ENCODE measurements around the gene MRC1. TPM values are rescaled to one million over a fixed set of nuclear protein-coding genes. Genes with fewer than 3 reads are reported as not detected.

The MRC1 gene
- total and polyA plus RNA-seq, 5 donors from 2014 or later = 0.24 to 1.8 (median 0.64) TPM

DNA sequence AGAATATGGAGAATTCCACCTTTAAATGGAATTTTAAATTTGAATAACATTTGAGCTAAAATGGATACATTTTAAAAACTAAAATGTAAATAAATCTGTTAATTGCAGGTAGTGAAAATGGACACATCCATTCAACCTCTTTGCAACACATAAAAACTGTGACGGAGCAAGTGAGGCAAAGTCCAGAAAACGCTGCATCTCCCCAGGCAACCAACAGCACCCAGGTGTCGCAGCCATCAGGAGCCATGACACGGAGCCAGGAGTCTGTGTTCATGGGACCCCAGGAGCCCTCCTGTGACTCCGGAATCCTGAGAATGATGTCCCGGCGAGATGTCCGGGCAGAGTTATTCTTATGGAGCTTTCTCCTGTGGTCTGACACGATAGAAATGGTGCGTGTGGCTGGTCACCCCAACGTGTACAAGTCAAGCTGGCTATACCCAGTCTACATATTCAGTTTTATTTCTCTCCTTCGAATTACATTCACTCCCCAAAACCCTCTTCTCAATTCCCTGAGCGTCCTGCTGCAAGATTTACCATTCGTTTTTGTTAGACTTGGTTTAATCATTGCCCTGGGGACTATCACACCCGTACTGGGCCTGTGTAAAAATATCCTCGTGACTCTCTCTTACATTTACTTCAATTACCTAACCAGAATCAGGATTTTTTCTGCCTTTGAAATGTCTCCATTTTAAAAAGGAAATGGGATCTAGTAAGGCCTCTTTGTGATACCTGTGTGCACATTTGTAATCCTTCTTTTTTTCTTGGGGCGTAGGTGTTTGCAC is 13.1 kb upstream of the MRC1 start:
- Histone ChIP-seq H3K4me1 (ENCODE audit: control insufficient read depth, insufficient read depth, low read length, poor library complexity, severe bottlenecking) (no peaks in the 10 kb centered on the region), H3K27ac (ENCODE audit: insufficient read depth, low read length, poor library complexity, severe bottlenecking) (no peak overlapping the region), H3K4me3 (ENCODE audit: low read depth, low read length) (no peak overlapping the region), H3K27me3 (ENCODE audit: control insufficient read depth, insufficient read depth, low read length) (no peaks in the 10 kb centered on the region), H3K36me3 (ENCODE audit: control insufficient read depth, insufficient read depth, low read length) (no peaks in the 10 kb centered on the region), H3K9me3 (ENCODE audit: control insufficient read depth in 2 of 2, low read length in 2 of 2) (no peaks in the 10 kb centered on the region)
- Mint-ChIP-seq H3K9me3 (no peaks in the 10 kb centered on the region), H3K4me3 (no peak overlapping the region), H3K4me1 (peaks cover 4 to 9% (median 8%) of the 10 kb centered on the region in 4 donors), H3K36me3 (peaks cover 3% of the 10 kb centered on the region), H3K27me3 (no peaks in the 10 kb centered on the region), H3K27ac (no peak overlapping the region)
- DNase-seq (no peak), ATAC-seq (ENCODE audit: low read depth in 2 of 2) (no peak)

DNA sequence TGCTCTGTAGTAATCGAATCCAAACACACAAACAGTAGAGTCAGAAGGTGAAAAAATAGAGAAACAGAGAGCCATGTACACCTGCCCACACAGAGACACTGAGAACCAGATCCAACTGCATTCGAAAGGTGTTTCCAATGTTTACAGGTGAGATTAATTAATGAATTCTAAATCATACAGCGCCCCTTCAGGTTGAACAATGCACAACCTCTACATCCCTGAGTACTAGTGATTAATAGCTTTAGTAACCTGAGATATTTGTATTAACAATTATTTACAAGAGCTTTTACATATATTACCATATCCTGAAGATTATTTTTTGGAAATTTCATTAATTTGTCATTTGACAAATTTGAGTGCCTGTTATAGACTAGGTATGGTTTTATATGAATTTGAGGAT is 7.6 kb upstream of the MRC1 start:
- DNase-seq (no peak), ATAC-seq (ENCODE audit: low read depth in 2 of 2) (no peak)
- Mint-ChIP-seq H3K36me3 (no peaks in the 10 kb centered on the region), H3K9me3 (peaks cover 0 to 3% (median 0%) of the 10 kb centered on the region in 7 donors), H3K27ac (no peak overlapping the region), H3K4me1 (peaks cover 0 to 8% (median 4%) of the 10 kb centered on the region in 4 donors), H3K4me3 (peak overlapping the region in 3 of 4 donors; percentile 26 to 77 (median 59)), H3K27me3 (peaks cover 6% of the 10 kb centered on the region)
- no peaks in the 10 kb centered on the region for H3K9me3 ChIP-seq (ENCODE audit: control insufficient read depth in 2 of 2, low read length in 2 of 2)
- H3K4me3 ChIP-seq (ENCODE audit: low read depth, low read length) = no peak overlapping the region
- no peak overlapping the region for H3K27ac ChIP-seq (ENCODE audit: insufficient read depth, low read length, poor library complexity, severe bottlenecking)
- H3K27me3 ChIP-seq (ENCODE audit: control insufficient read depth, insufficient read depth, low read length) = no peaks in the 10 kb centered on the region
- no peaks in the 10 kb centered on the region for H3K4me1 ChIP-seq (ENCODE audit: control insufficient read depth, insufficient read depth, low read length, poor library complexity, severe bottlenecking)
- no peaks in the 10 kb centered on the region for H3K36me3 ChIP-seq (ENCODE audit: control insufficient read depth, insufficient read depth, low read length)

DNA sequence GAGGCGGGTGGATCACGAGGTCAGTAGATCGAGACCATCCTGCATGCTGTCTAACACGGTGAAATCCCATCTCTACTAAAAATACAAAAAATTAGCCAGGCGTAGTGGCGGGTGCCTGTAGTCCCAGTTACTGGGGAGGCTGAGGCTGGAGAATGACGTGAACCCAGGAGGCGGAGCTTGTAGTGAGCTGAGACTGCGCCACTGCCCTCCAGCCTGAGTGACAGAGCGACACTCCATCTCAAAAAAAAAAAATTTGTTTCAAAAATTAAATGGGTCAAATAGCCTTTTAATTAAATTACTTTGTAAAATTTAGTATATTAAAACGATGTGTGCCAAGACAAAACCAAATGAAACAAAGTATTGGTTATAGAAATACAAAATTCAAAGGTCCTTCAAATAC is 6.8 kb upstream of the MRC1 start:
- Histone ChIP-seq H3K27me3 (ENCODE audit: control insufficient read depth, insufficient read depth, low read length) (no peaks in the 10 kb centered on the region), H3K9me3 (ENCODE audit: control insufficient read depth in 2 of 2, low read length in 2 of 2) (no peaks in the 10 kb centered on the region), H3K36me3 (ENCODE audit: control insufficient read depth, insufficient read depth, low read length) (no peaks in the 10 kb centered on the region), H3K27ac (ENCODE audit: insufficient read depth, low read length, poor library complexity, severe bottlenecking) (no peak overlapping the region), H3K4me1 (ENCODE audit: control insufficient read depth, insufficient read depth, low read length, poor library complexity, severe bottlenecking) (no peaks in the 10 kb centered on the region), H3K4me3 (ENCODE audit: low read depth, low read length) (no peak overlapping the region)
- no peak for ATAC-seq (ENCODE audit: low read depth in 2 of 2)
- peaks cover 6% of the 10 kb centered on the region for H3K27me3 Mint-ChIP-seq
- H3K36me3 Mint-ChIP-seq = no peaks in the 10 kb centered on the region
- H3K4me1 Mint-ChIP-seq = peaks cover 0 to 10% (median 4%) of the 10 kb centered on the region in 4 donors
- no peak for DNase-seq
- peaks cover 0 to 3% (median 0%) of the 10 kb centered on the region in 7 donors for H3K9me3 Mint-ChIP-seq
- H3K27ac Mint-ChIP-seq = no peak overlapping the region
- H3K4me3 Mint-ChIP-seq = peak overlapping the region in 1 of 4 donors; percentile 51

DNA sequence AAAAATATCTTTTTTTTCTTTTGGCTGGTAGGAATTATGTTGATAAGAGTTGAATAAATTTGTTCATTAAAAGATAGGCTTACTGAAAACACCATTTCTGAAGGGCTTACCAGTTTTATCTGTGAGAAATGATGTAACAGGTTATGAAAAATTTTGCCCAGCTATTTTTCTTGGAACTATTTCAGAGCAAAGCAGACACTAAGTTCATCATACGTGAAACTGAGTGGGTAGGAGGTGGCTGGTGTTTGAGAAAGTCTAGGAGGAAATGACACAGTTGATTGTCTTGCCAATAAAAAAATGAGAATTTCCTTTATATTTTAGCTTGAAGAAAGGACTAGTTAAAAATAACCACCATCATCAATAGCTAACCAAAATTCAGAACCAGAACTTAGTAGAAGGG is 6.2 kb upstream of the MRC1 start:
- Histone ChIP-seq H3K4me3 (ENCODE audit: low read depth, low read length) (no peak overlapping the region), H3K36me3 (ENCODE audit: control insufficient read depth, insufficient read depth, low read length) (no peaks in the 10 kb centered on the region), H3K27me3 (ENCODE audit: control insufficient read depth, insufficient read depth, low read length) (no peaks in the 10 kb centered on the region), H3K4me1 (ENCODE audit: control insufficient read depth, insufficient read depth, low read length, poor library complexity, severe bottlenecking) (no peaks in the 10 kb centered on the region), H3K27ac (ENCODE audit: insufficient read depth, low read length, poor library complexity, severe bottlenecking) (no peak overlapping the region), H3K9me3 (ENCODE audit: control insufficient read depth in 2 of 2, low read length in 2 of 2) (no peaks in the 10 kb centered on the region)
- DNase-seq (peak in 1 of 3 donors; percentile 26), ATAC-seq (ENCODE audit: low read depth in 2 of 2) (no peak)
- peaks cover 10% of the 10 kb centered on the region for H3K27me3 Mint-ChIP-seq
- no peak overlapping the region for H3K4me3 Mint-ChIP-seq
- H3K4me1 Mint-ChIP-seq = peaks cover 0 to 10% (median 4%) of the 10 kb centered on the region in 4 donors
- no peak overlapping the region for H3K27ac Mint-ChIP-seq
- no peaks in the 10 kb centered on the region for H3K36me3 Mint-ChIP-seq
- H3K9me3 Mint-ChIP-seq = peaks cover 0 to 3% (median 0%) of the 10 kb centered on the region in 7 donors

DNA sequence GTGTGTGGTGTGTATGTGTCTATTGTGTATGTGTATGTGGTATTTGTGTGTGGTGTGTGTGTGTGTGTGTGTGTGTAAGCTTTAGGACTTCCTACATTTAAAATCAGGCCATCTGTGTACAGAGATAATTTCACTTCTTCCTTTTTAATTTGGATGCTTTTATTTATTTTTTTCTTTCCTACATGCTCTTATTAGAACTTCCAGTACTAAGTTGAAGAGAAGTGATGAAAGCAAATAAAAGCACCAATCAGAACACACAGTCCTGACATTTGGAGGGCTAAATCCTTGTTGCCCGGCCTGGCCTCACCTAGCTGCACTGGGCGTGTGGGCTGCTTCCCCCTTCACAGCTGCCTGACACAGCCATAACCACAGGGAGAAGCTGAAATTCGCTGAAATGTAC is 3.8 kb upstream of the MRC1 start:
- peaks cover 1% of the 10 kb centered on the region for H3K27me3 ChIP-seq (ENCODE audit: control insufficient read depth, insufficient read depth, low read length)
- H3K27me3 Mint-ChIP-seq = peaks cover 24% of the 10 kb centered on the region
- H3K4me3 ChIP-seq (ENCODE audit: low read depth, low read length) = no peak overlapping the region
- H3K27ac Mint-ChIP-seq = no peak overlapping the region
- H3K36me3 ChIP-seq (ENCODE audit: control insufficient read depth, insufficient read depth, low read length) = no peaks in the 10 kb centered on the region
- no peak overlapping the region for H3K4me3 Mint-ChIP-seq
- peaks cover 6 to 32% (median 9%) of the 10 kb centered on the region in 4 donors for H3K4me1 Mint-ChIP-seq
- H3K27ac ChIP-seq (ENCODE audit: insufficient read depth, low read length, poor library complexity, severe bottlenecking) = no peak overlapping the region
- H3K36me3 Mint-ChIP-seq = no peaks in the 10 kb centered on the region
- no peaks in the 10 kb centered on the region for H3K9me3 ChIP-seq (ENCODE audit: control insufficient read depth in 2 of 2, low read length in 2 of 2)
- ATAC-seq (ENCODE audit: low read depth in 2 of 2) (no peak), DNase-seq (no peak)
- H3K4me1 ChIP-seq (ENCODE audit: control insufficient read depth, insufficient read depth, low read length, poor library complexity, severe bottlenecking) = peaks cover 2% of the 10 kb centered on the region
- H3K9me3 Mint-ChIP-seq = peaks cover 0 to 3% (median 0%) of the 10 kb centered on the region in 7 donors

DNA sequence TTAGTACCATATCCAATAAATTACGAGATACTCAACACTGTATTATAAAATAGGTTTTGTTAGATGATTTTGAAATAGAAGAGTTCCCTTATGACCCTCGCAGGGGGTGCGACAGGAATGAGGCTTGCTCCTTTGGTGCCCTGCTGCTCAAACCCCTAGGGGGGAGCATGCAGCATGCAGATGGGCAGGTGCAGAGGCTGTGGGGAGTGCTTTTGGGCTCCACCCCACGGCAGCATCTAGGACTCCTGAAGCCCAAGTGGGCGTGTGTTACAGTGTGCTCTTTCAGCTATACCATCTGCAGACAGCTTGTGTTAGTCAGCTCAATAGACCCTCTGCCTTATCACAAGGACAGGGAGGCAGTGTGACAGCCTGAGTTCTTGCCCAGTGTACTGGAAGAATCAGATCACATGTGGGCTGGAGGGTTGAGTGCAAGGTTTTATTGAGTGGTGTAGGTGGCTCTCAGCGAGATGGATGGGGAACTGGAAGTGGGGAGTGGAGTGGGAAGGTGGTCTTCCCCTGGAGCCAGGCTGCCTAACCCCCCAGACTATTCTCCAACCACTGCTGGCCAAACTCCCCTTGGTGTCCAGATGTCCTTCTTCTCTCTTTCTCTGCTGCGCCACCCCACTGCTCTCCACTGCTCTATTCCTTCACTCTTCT is 3.1 kb upstream of the MRC1 start:
- ATAC-seq (ENCODE audit: low read depth in 2 of 2) (peak; percentile 67 to 68), DNase-seq (peak in 2 of 3 donors; percentile 3 to 18)
- Mint-ChIP-seq H3K4me3 (no peak overlapping the region), H3K27ac (no peak overlapping the region), H3K27me3 (peaks cover 29% of the 10 kb centered on the region), H3K36me3 (no peaks in the 10 kb centered on the region), H3K9me3 (peaks cover 0 to 3% (median 0%) of the 10 kb centered on the region in 7 donors), H3K4me1 (peaks cover 6 to 34% (median 8%) of the 10 kb centered on the region in 4 donors)
- Histone ChIP-seq H3K36me3 (ENCODE audit: control insufficient read depth, insufficient read depth, low read length) (no peaks in the 10 kb centered on the region), H3K4me1 (ENCODE audit: control insufficient read depth, insufficient read depth, low read length, poor library complexity, severe bottlenecking) (peaks cover 4% of the 10 kb centered on the region), H3K4me3 (ENCODE audit: low read depth, low read length) (no peak overlapping the region), H3K27ac (ENCODE audit: insufficient read depth, low read length, poor library complexity, severe bottlenecking) (no peak overlapping the region), H3K27me3 (ENCODE audit: control insufficient read depth, insufficient read depth, low read length) (peaks cover 4% of the 10 kb centered on the region), H3K9me3 (ENCODE audit: control insufficient read depth in 2 of 2, low read length in 2 of 2) (no peaks in the 10 kb centered on the region)

DNA sequence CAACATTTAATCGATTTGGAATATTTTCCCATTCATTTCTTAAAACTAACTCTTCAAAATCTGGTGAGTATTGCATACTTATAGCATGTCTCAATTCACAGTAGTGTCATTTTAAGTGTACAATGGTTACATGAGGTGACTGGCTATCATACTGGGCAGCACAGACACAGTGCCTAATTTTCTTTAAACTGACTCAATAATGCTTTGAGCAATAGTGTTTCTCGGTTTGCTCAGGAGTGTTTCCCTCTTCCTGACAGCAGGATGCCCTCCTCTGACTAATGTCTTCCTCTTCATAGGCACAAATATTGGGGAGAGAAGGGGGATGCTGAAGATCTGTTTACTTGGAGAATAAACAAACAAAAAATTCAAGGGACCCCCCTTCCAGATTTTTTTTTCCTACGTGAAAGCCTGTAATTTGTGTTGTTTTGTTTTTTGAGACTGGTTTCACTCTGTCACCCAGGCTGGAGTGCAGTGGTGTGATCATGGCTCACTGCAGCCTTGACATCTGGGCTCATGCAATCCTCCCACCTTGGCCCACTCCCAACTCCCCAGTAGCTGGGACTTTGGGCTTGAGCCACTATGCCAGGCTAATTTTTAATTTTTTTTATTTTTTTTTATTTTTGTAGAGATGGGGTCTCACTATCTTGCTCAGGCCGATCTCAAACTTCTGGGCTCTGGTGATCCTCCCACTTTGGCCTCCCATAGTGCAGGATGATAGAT is 2.2 kb downstream of the MRC1 start:
- Mint-ChIP-seq H3K27ac (no peak overlapping the region), H3K4me1 (peaks cover 3 to 28% (median 8%) of the 10 kb centered on the region in 4 donors), H3K9me3 (no peaks in the 10 kb centered on the region), H3K36me3 (no peaks in the 10 kb centered on the region), H3K4me3 (no peak overlapping the region), H3K27me3 (peaks cover 29% of the 10 kb centered on the region)
- no peaks in the 10 kb centered on the region for H3K36me3 ChIP-seq (ENCODE audit: control insufficient read depth, insufficient read depth, low read length)
- peaks cover 12% of the 10 kb centered on the region for H3K27me3 ChIP-seq (ENCODE audit: control insufficient read depth, insufficient read depth, low read length)
- no peak overlapping the region for H3K27ac ChIP-seq (ENCODE audit: insufficient read depth, low read length, poor library complexity, severe bottlenecking)
- no peak overlapping the region for H3K4me3 ChIP-seq (ENCODE audit: low read depth, low read length)
- no peaks in the 10 kb centered on the region for H3K9me3 ChIP-seq (ENCODE audit: control insufficient read depth in 2 of 2, low read length in 2 of 2)
- DNase-seq (no peak), ATAC-seq (ENCODE audit: low read depth in 2 of 2) (no peak)
- H3K4me1 ChIP-seq (ENCODE audit: control insufficient read depth, insufficient read depth, low read length, poor library complexity, severe bottlenecking) = peaks cover 4% of the 10 kb centered on the region

Measured in CD4-positive, CD25-positive, alpha-beta regulatory T cell (primary cell).